H1 (cell line): ENCODE measurements around the gene ZNF462. TPM values are rescaled to one million over a fixed set of nuclear protein-coding genes. Genes with fewer than 3 reads are reported as not detected.

Experiments used
- CTCF ChIA-PET: fragments of 300-600 bp; sonication (Branson Sonifier 250); formaldehyde crosslinking; loops from one replicate; lab custom pipeline; 2021; ENCODE audit not compliant: partially characterized antibody; lab: Charles Lee
- POLR2A ChIA-PET: fragments of 300-600 bp; sonication (Branson Sonifier 250); formaldehyde crosslinking; loops from one replicate; lab custom pipeline; 2021; ENCODE audit warnings: inconsistent platforms; ENCODE audit not compliant: partially characterized antibody; lab: Charles Lee
- DNase-seq, 2 experiments: peaks; one replicate each; pipeline versions ENCODE4 v3.0.0 to v3.0.0-alpha.2; 2010 to 2022; ENCODE audit warnings: low spot score in 2 of 2, low read depth in 1 of 2, mixed read lengths in 1 of 2
- FAIRE-seq: peaks from 2 replicates; lab custom pipeline; 2011; peaks lifted over from hg19 to GRCh38; lab: Jason Lieb, UNC
- H2AFZ ChIP-seq: 2 replicates; pipeline ENCODE4 v1.8.1; 2012; ENCODE audit warnings: low read length, inconsistent platforms
- H2AK5ac ChIP-seq: 2 replicates; pipeline ENCODE4 v1.6.1; 2013; ENCODE audit warnings: low read depth, low read length
- H2BK120ac ChIP-seq: replicated peaks from 2 replicates; pipeline ENCODE3; 2013; ENCODE audit warnings: low read depth, low read length, inconsistent platforms
- H2BK12ac ChIP-seq: 2 replicates; pipeline ENCODE4 v1.6.1; 2013; ENCODE audit warnings: low read depth, low read length
- H2BK15ac ChIP-seq: 2 replicates; pipeline ENCODE4 v1.6.1; 2013; ENCODE audit warnings: low read length
- H2BK20ac ChIP-seq: 2 replicates; pipeline ENCODE4 v1.6.1; 2013; ENCODE audit warnings: low read length
- H2BK5ac ChIP-seq: 2 replicates; pipeline ENCODE4 v1.6.1; 2013; ENCODE audit warnings: low read depth, low read length
- H3K14ac ChIP-seq: 2 replicates; pipeline ENCODE4 v1.6.1; 2013; ENCODE audit warnings: inconsistent platforms; ENCODE audit not compliant: insufficient read length
- H3K18ac ChIP-seq: 2 replicates; pipeline ENCODE4 v1.6.1; 2013; ENCODE audit warnings: low read length; ENCODE audit errors: extremely low read depth
- H3K23ac ChIP-seq: 2 replicates; pipeline ENCODE4 v1.6.1; 2013; ENCODE audit warnings: inconsistent platforms; ENCODE audit not compliant: insufficient read length
- H3K23me2 ChIP-seq: 2 replicates; pipeline ENCODE4 v1.6.1; 2013; ENCODE audit warnings: low read depth, low read length
- H3K27ac ChIP-seq: 2 replicates; pipeline ENCODE4 v1.6.1; 2011; ENCODE audit warnings: low read depth, low read length, inconsistent platforms
- H3K27me3 ChIP-seq, 4 experiments: replicated peaks in 1 of 4; 1 replicate in 1 of 4; 2 replicates in 3 of 4; pipeline versions ENCODE4 v1.6.1 to v1.8.1; 2011 to 2013; ENCODE audit warnings: low read length in 3 of 4, mild to moderate bottlenecking in 3 of 4, inconsistent platforms in 2 of 4, mixed read lengths in 2 of 4, moderate library complexity in 1 of 4; ENCODE audit not compliant: control insufficient read depth in 3 of 4, insufficient read depth in 3 of 4; ENCODE audit errors: extremely low read depth in 1 of 4
- H3K36me3 ChIP-seq, 4 experiments: 2 replicates each; pipeline versions ENCODE4 v1.6.1 to v1.8.1; 2011 to 2013; ENCODE audit warnings: mild to moderate bottlenecking in 4 of 4, low read length in 3 of 4, moderate library complexity in 2 of 4, control low read depth in 1 of 4, inconsistent platforms in 1 of 4; ENCODE audit not compliant: insufficient read depth in 4 of 4, control insufficient read depth in 2 of 4
- H3K4ac ChIP-seq: replicated peaks from 2 replicates; pipeline ENCODE3; 2013; ENCODE audit warnings: low read length, low read depth, mixed read lengths, inconsistent platforms; ENCODE audit not compliant: insufficient read length
- H3K4me1 ChIP-seq, 4 experiments: replicated peaks in 1 of 4; 1 replicate in 1 of 4; 2 replicates in 3 of 4; pipeline versions ENCODE4 v1.6.1 to v1.8.1; 2011 to 2013; ENCODE audit warnings: low read length in 3 of 4, inconsistent platforms in 2 of 4, mixed read lengths in 1 of 4; ENCODE audit not compliant: insufficient read depth in 4 of 4, control insufficient read depth in 3 of 4
- H3K4me2 ChIP-seq, 2 experiments: 2 replicates each; pipeline versions ENCODE4 v1.6.1 to v1.8.1; 2011 to 2013; ENCODE audit warnings: low read depth in 2 of 2, low read length in 2 of 2, control low read depth in 1 of 2, inconsistent platforms in 1 of 2, mild to moderate bottlenecking in 1 of 2; ENCODE audit not compliant: insufficient read depth in 1 of 2
- H3K4me3 ChIP-seq, 4 experiments: fragments of 200-600, 300-600 bp in 1 of 4; sonication (generic), shearing (Covaris generic), sonication (Bioruptor Twin) in 1 of 4; 2 replicates each; pipeline versions ENCODE4 v1.5.1 to v1.8.1; 2011 to 2016; ENCODE audit warnings: low read length in 4 of 4, low read depth in 3 of 4, control low read depth in 2 of 4, inconsistent platforms in 2 of 4, mild to moderate bottlenecking in 2 of 4, mixed read lengths in 1 of 4, moderate library complexity in 1 of 4; ENCODE audit not compliant: insufficient read depth in 2 of 4; ENCODE audit errors: extremely low read depth in 1 of 4
- H3K56ac ChIP-seq: replicated peaks from 2 replicates; pipeline ENCODE3; 2013; ENCODE audit warnings: low read depth, mild to moderate bottlenecking, mixed read lengths, low read length, inconsistent platforms; ENCODE audit not compliant: insufficient read length
- H3K79me1 ChIP-seq: 2 replicates; pipeline ENCODE4 v1.6.1; 2013; ENCODE audit warnings: low read depth, low read length, control low read depth
- H3K79me2 ChIP-seq, 2 experiments: 2 replicates each; pipeline versions ENCODE4 v1.6.1 to v1.8.1; 2012 to 2013; ENCODE audit warnings: low read length in 2 of 2, mild to moderate bottlenecking in 2 of 2, inconsistent platforms in 1 of 2; ENCODE audit not compliant: insufficient read depth in 2 of 2, control insufficient read depth in 1 of 2
- H3K9ac ChIP-seq, 4 experiments: replicated peaks in 1 of 4; 1 replicate in 1 of 4; 2 replicates in 3 of 4; pipeline versions ENCODE4 v1.6.1 to v1.8.1; 2011 to 2013; ENCODE audit warnings: low read depth in 3 of 4, low read length in 3 of 4, control low read depth in 2 of 4, mild to moderate bottlenecking in 2 of 4, moderate library complexity in 2 of 4, inconsistent platforms in 1 of 4; ENCODE audit errors: extremely low read depth in 1 of 4
- H3K9me3 ChIP-seq, 2 experiments: 2 replicates each; pipeline versions ENCODE4 v1.6.1 to v1.8.1; 2012 to 2013; ENCODE audit warnings: mild to moderate bottlenecking in 2 of 2, moderate library complexity in 2 of 2, control low read depth in 1 of 2, inconsistent platforms in 1 of 2, low read depth in 1 of 2, low read length in 1 of 2, mixed read lengths in 1 of 2; ENCODE audit not compliant: insufficient read depth in 2 of 2
- H4K20me1 ChIP-seq, 2 experiments: replicated peaks in 1 of 2; 2 replicates each; pipeline versions ENCODE3 to v1.8.1; 2011 to 2013; ENCODE audit warnings: inconsistent platforms in 2 of 2, low read length in 2 of 2, mild to moderate bottlenecking in 1 of 2; ENCODE audit not compliant: insufficient read depth in 2 of 2, control insufficient read depth in 1 of 2
- H4K5ac ChIP-seq: 2 replicates; pipeline ENCODE4 v1.6.1; 2013; ENCODE audit warnings: low read length, low read depth, mixed read lengths, inconsistent platforms; ENCODE audit not compliant: insufficient read length
- H4K8ac ChIP-seq: 2 replicates; pipeline ENCODE4 v1.8.0; 2013; ENCODE audit warnings: mild to moderate bottlenecking, moderate library complexity, low read length, inconsistent platforms; ENCODE audit not compliant: insufficient read depth; ENCODE audit errors: extremely low read depth
- H4K91ac ChIP-seq: replicated peaks from 2 replicates; pipeline ENCODE3; 2013; ENCODE audit warnings: low read length, mixed read lengths, inconsistent platforms; ENCODE audit not compliant: insufficient read length
- BACH1 ChIP-seq: IDR thresholded peaks from 2 replicates; pipeline ENCODE4 v1.6.1; 2012; ENCODE audit warnings: low read length, improper control_type of control experiment
- CREB1 ChIP-seq: IDR thresholded peaks from 2 replicates; pipeline ENCODE4 v1.6.1; 2012; ENCODE audit warnings: inconsistent platforms
- EP300 ChIP-seq, 2 experiments: IDR thresholded peaks; 1 replicate in 1 of 2; 2 replicates in 1 of 2; pipeline ENCODE4 v1.6.1; 2011 to 2012; ENCODE audit warnings: low read depth in 2 of 2, low read length in 2 of 2, mild to moderate bottlenecking in 2 of 2, borderline replicate concordance in 1 of 2, inconsistent platforms in 1 of 2, moderate library complexity in 1 of 2
- HDAC2 ChIP-seq, 2 experiments: fragments of 300-600 bp in 1 of 2; sonication (generic) in 1 of 2; IDR thresholded peaks; 2 replicates each; pipeline ENCODE4 v1.6.1; 2011 to 2012; ENCODE audit warnings: low read depth in 2 of 2, low read length in 2 of 2, mild to moderate bottlenecking in 2 of 2, moderate library complexity in 2 of 2, borderline replicate concordance in 1 of 2, inconsistent platforms in 1 of 2
- NRF1 ChIP-seq: IDR thresholded peaks from 2 replicates; pipeline ENCODE4 v1.6.1; 2011; ENCODE audit warnings: mild to moderate bottlenecking, low read depth, low read length, improper control_type of control experiment
- POU5F1 ChIP-seq: IDR thresholded peaks from 2 replicates; pipeline ENCODE4 v1.6.1; 2011; ENCODE audit warnings: low read depth, mild to moderate bottlenecking, low read length, moderate library complexity
- RNF2 ChIP-seq: fragments of 200-900, 300-1000 bp; sonication (generic); IDR thresholded peaks from 2 replicates; pipeline ENCODE4 v1.7.1; 2016; ENCODE audit warnings: borderline replicate concordance, low read depth, mild to moderate bottlenecking, antibody characterized with exemption, low read length; ENCODE audit not compliant: poor library complexity, severe bottlenecking; ENCODE audit errors: missing control alignments
- SUZ12 ChIP-seq: fragments of 200-600 bp; sonication (generic); IDR thresholded peaks from 2 replicates; pipeline ENCODE4 v1.6.1; 2012; ENCODE audit warnings: mild to moderate bottlenecking, inconsistent platforms, low read length, moderate library complexity, mixed read lengths
- TAF1 ChIP-seq: IDR thresholded peaks from 2 replicates; pipeline ENCODE4 v1.6.1; 2011; ENCODE audit warnings: mild to moderate bottlenecking, low read depth, low read length
- WGBS, 2 experiments: shearing (Covaris generic) in 1 of 2; methylation state at CpG; one replicate each; pipeline versions ENCODE4 v1.1.6 to v1.1.7; 2013 to 2015; ENCODE audit warnings: low lambda C conversion rate in 2 of 2, mixed read lengths in 2 of 2, inconsistent platforms in 1 of 2, low coverage in 1 of 2, missing lambda C conversion rate in 1 of 2; ENCODE audit not compliant: insufficient replicate concordance in 2 of 2, insufficient coverage in 1 of 2, insufficient read length in 1 of 2; ENCODE audit errors: extremely low coverage in 1 of 2, missing lambda C conversion rate in 1 of 2; 5-methylcytosine and 5-hydroxymethylcytosine counted together
- polyA plus RNA-seq, 7 experiments: library from polyadenylated mRNA; depleted of rRNA in 3 of 7; stranded (reverse) in 5 of 7; unstranded in 2 of 7; fragments of >200 nt in 5 of 7; fragments of 200-250 nt in 2 of 7; gene quantifications; 1 replicate in 5 of 7; 2 replicates in 1 of 7; 4 replicates in 1 of 7; pipeline versions ENCODE4 v1.2.1 to v1.2.3, GENCODE V29; 2011 to 2013; ENCODE audit warnings: missing spikeins in 2 of 7, mixed read lengths in 2 of 7
- total RNA-seq: library from RNA; stranded (reverse); fragmentation: NEBNext Ultra II Directional; extraction: Animal tissue kit (Norgen Biotek cat#: 25700); gene quantifications from 2 replicates; pipeline ENCODE4 v1.2.1, GENCODE V29; 2021

Gene ZNF462
- total and polyA plus RNA-seq, 2 of the 8 experiments (the other 6 are each of a cell fraction or from before 2014, with no cell fraction given) = 30.0 to 163 TPM

- H3K9me3 ChIP-seq = no peaks in the 10 kb centered on the region
- DNase-seq (peak in 1 of 2 experiments; percentile 62), FAIRE-seq (peak; percentile 63)
- no peak overlapping the region for H3K23ac ChIP-seq
- H2BK20ac ChIP-seq = no peak overlapping the region
- H4K20me1 ChIP-seq = no peaks in the 10 kb centered on the region
- peak overlapping the region; percentile 85; the same call in 1 of the 2 replicates for H2BK12ac ChIP-seq
- no peak overlapping the region for H2BK120ac ChIP-seq
- peaks cover 16% of the 10 kb centered on the region for H3K23me2 ChIP-seq
- WGBS, 2 experiments = 1% methylated on average over 50 of the region's 51 CpGs; no CpG with 5 or more reads in 1 of the 2 experiments
- ChIA-PET CTCF (interaction anchor here (1.1 to 1.6 kb wide), 3 partner anchors 11 to 62 kb away, joined by 3 read pairs; no protein-coding TSS in a partner anchor), POLR2A (interaction anchor here (0.8 to 6.5 kb wide), 17 partner anchors 8 to 169 kb away, joined by 3 to 64 read pairs (median 4); no protein-coding TSS in a partner anchor)
- peak overlapping the region; percentile 18 for H4K91ac ChIP-seq
- H3K4me1 ChIP-seq = peaks cover 0 to 5% (median 1%) of the 10 kb centered on the region in 4 experiments; a peak in 2 of 7 replicates
- H3K4me2 ChIP-seq = peak overlapping the region; percentile 80 to 94
- H3K14ac ChIP-seq = no peak overlapping the region
- H3K4me3 ChIP-seq = peak overlapping the region; percentile 77 to 98 (median 87)
- H2BK5ac ChIP-seq = peak overlapping the region; percentile 98
- H3K79me1 ChIP-seq = no peaks in the 10 kb centered on the region
- H3K27ac ChIP-seq = peak overlapping the region; percentile 84
- peak overlapping the region; percentile 69 for H3K56ac ChIP-seq
- H3K4ac ChIP-seq = peak overlapping the region; percentile 30
- peak overlapping the region; percentile 18 for H4K5ac ChIP-seq
- peak overlapping the region; percentile 75; the same call in 1 of the 2 replicates for H4K8ac ChIP-seq
- H2AK5ac ChIP-seq = peak overlapping the region; percentile 54; the same call in 1 of the 2 replicates
- H3K79me2 ChIP-seq = peaks cover 19 to 66% of the 10 kb centered on the region in 2 experiments
- H3K18ac ChIP-seq = peak overlapping the region; percentile 99
- no peaks in the 10 kb centered on the region for H3K27me3 ChIP-seq
- H2BK15ac ChIP-seq = no peak overlapping the region
- peak overlapping the region; percentile 68 to 84 (median 80) for H3K9ac ChIP-seq
- no peak overlapping the region for H2AFZ ChIP-seq
- peaks cover 0 to 3% (median 0%) of the 10 kb centered on the region in 4 experiments; a peak in 1 of 8 replicates for H3K36me3 ChIP-seq
- TF ChIP-seq RNF2 (no peak), EP300 (IDR thresholded peaks at IDR 0.05; ENCODE audit: borderline replicate concordance in 1 of 2, low read depth in 2 of 2, low read length in 2 of 2) (no peak), TAF1 (peak; percentile 36; the same call in 1 of the 2 replicates), SUZ12 (no peak), HDAC2 (IDR thresholded peaks at IDR 0.05; ENCODE audit: borderline replicate concordance in 1 of 2, low read depth in 2 of 2, low read length in 2 of 2) (0 out of 4 replicates have a peak, but pooled peaks of 1 of the 2 experiments have one; percentile 27), POU5F1 (no peak), BACH1 (no peak), CREB1 (no peak), NRF1 (no peak)
These were observed 2.0 kb upstream of the ZNF462 start for GRCh38 chr9:106860721-106861639.
